ENCODE measurements around the gene DNASE1L3. TPM values are rescaled to one million over a fixed set of nuclear protein-coding genes. Genes with fewer than 3 reads are reported as not detected.

Gene DNASE1L3
- total and polyA plus RNA-seq, 2 experiments from 2014 or later = not detected

- ATAC-seq (peak; percentile 67), DNase-seq (ENCODE audit: low spot score) (no peak)
- H3K4me1 ChIP-seq (ENCODE audit: insufficient read depth) = no peaks in the 10 kb centered on the region
- H3K27ac Mint-ChIP-seq = no peak overlapping the region
- no peak for TF ChIP-seq NANOG (IDR thresholded peaks at IDR 0.05; ENCODE audit: borderline replicate concordance)
- H4K20me1 ChIP-seq (replicated peaks; ENCODE audit: insufficient read depth) = no peaks in the 10 kb centered on the region
- H2AFZ ChIP-seq = no peak overlapping the region
- peaks cover 1% of the 10 kb centered on the region for H3K27me3 Mint-ChIP-seq (ENCODE audit: insufficient read depth, low read depth, poor library complexity)
- H3K4me3 ChIP-seq = no peak overlapping the region
- H3K4me3 Mint-ChIP-seq = no peak overlapping the region
- no peaks in the 10 kb centered on the region for H3K36me3 Mint-ChIP-seq (ENCODE audit: low read depth)
- no peak overlapping the region for H3K27ac ChIP-seq (ENCODE audit: low read depth)
- peaks cover 12% of the 10 kb centered on the region; the same call in 2 of the 3 replicates for H3K4me1 Mint-ChIP-seq
- no peaks in the 10 kb centered on the region for H3K36me3 ChIP-seq (ENCODE audit: insufficient read depth)
- no peaks in the 10 kb centered on the region for H3F3A ChIP-seq (replicated peaks; ENCODE audit: low read depth)
- no peaks in the 10 kb centered on the region for H3K9me3 Mint-ChIP-seq
- H3K79me2 ChIP-seq (replicated peaks; ENCODE audit: insufficient read depth) = no peaks in the 10 kb centered on the region
- H3K4me2 ChIP-seq = no peak overlapping the region
- no peaks in the 10 kb centered on the region for H3K27me3 ChIP-seq (ENCODE audit: insufficient read depth)
- no peaks in the 10 kb centered on the region for H3K9me2 ChIP-seq (ENCODE audit: insufficient read depth)
Measured at GRCh38 chr3:58250093-58250707, 39.4 kb upstream of the DNASE1L3 start.

GRCh38 chr3:58249358-58250092 is 38.8 kb upstream of the DNASE1L3 start:
- Histone ChIP-seq H3K36me3 (ENCODE audit: insufficient read depth) (no peaks in the 10 kb centered on the region), H4K20me1 (replicated peaks; ENCODE audit: insufficient read depth) (no peaks in the 10 kb centered on the region), H3K27ac (ENCODE audit: low read depth) (no peak overlapping the region), H3K79me2 (replicated peaks; ENCODE audit: insufficient read depth) (no peaks in the 10 kb centered on the region), H3K4me2 (no peak overlapping the region), H3K9me2 (ENCODE audit: insufficient read depth) (no peaks in the 10 kb centered on the region), H3K4me1 (ENCODE audit: insufficient read depth) (no peaks in the 10 kb centered on the region), H3K27me3 (ENCODE audit: insufficient read depth) (no peaks in the 10 kb centered on the region), H3K4me3 (no peak overlapping the region), H2AFZ (no peak overlapping the region), H3F3A (replicated peaks; ENCODE audit: low read depth) (no peaks in the 10 kb centered on the region)
- Mint-ChIP-seq H3K27ac (no peak overlapping the region), H3K27me3 (ENCODE audit: insufficient read depth, low read depth, poor library complexity) (peaks cover 1% of the 10 kb centered on the region), H3K9me3 (no peaks in the 10 kb centered on the region), H3K36me3 (ENCODE audit: low read depth) (no peaks in the 10 kb centered on the region), H3K4me1 (peaks cover 12% of the 10 kb centered on the region; the same call in 2 of the 3 replicates), H3K4me3 (no peak overlapping the region)
- DNase-seq (ENCODE audit: low spot score) (peak; percentile 48), ATAC-seq (peak; percentile 80)
- TF ChIP-seq CTCF (conservative IDR thresholded peaks at IDR 0.05; ENCODE audit: low read depth in 2 of 2) (peak; percentile 26 to 29; a peak in 2 of 4 replicates), EZH2 (IDR thresholded peaks at IDR 0.05; ENCODE audit: low read depth, unreplicated experiment) (no peak)

GRCh38 chr3:58246148-58247047 is 35.6 kb upstream of the DNASE1L3 start:
- no peak overlapping the region for H3K27ac ChIP-seq (ENCODE audit: low read depth)
- no peak overlapping the region for H3K4me2 ChIP-seq
- Mint-ChIP-seq H3K27me3 (ENCODE audit: insufficient read depth, low read depth, poor library complexity) (peaks cover 1% of the 10 kb centered on the region), H3K27ac (no peak overlapping the region), H3K36me3 (ENCODE audit: low read depth) (no peaks in the 10 kb centered on the region), H3K9me3 (no peaks in the 10 kb centered on the region), H3K4me3 (no peak overlapping the region), H3K4me1 (peaks cover 12% of the 10 kb centered on the region; the same call in 2 of the 3 replicates)
- no peak overlapping the region for H2AFZ ChIP-seq
- H3K36me3 ChIP-seq (ENCODE audit: insufficient read depth) = no peaks in the 10 kb centered on the region
- H3K79me2 ChIP-seq (replicated peaks; ENCODE audit: insufficient read depth) = no peaks in the 10 kb centered on the region
- ATAC-seq (no peak), DNase-seq (ENCODE audit: low spot score) (no peak)
- no peak overlapping the region for H3K4me3 ChIP-seq
- H3F3A ChIP-seq (replicated peaks; ENCODE audit: low read depth) = no peaks in the 10 kb centered on the region
- no peaks in the 10 kb centered on the region for H3K9me2 ChIP-seq (ENCODE audit: insufficient read depth)
- H3K27me3 ChIP-seq (ENCODE audit: insufficient read depth) = no peaks in the 10 kb centered on the region
- H3K4me1 ChIP-seq (ENCODE audit: insufficient read depth) = no peaks in the 10 kb centered on the region
- H4K20me1 ChIP-seq (replicated peaks; ENCODE audit: insufficient read depth) = peaks cover 3% of the 10 kb centered on the region; the same call in 1 of the 2 replicates
- no peak for TF ChIP-seq ETS1 (IDR thresholded peaks at IDR 0.05)

Data from GM23338 (cell line).